H1 (cell line): ENCODE data around the gene GRID1. TPM values are rescaled to one million over a fixed set of nuclear protein-coding genes. Genes with fewer than 3 reads are reported as not detected.

Experiments used
- polyA plus RNA-seq, 7 experiments: library from polyadenylated mRNA; depleted of rRNA in 3 of 7; stranded (reverse) in 5 of 7; unstranded in 2 of 7; fragments of >200 nt in 5 of 7; fragments of 200-250 nt in 2 of 7; gene quantifications; 1 replicate in 5 of 7; 2 replicates in 1 of 7; 4 replicates in 1 of 7; pipeline versions ENCODE4 v1.2.1 to v1.2.3, GENCODE V29; 2011 to 2013; ENCODE audit warnings: missing spikeins in 2 of 7, mixed read lengths in 2 of 7
- total RNA-seq: library from RNA; stranded (reverse); fragmentation: NEBNext Ultra II Directional; extraction: Animal tissue kit (Norgen Biotek cat#: 25700); gene quantifications from 2 replicates; pipeline ENCODE4 v1.2.1, GENCODE V29; 2021
- TF ChIP-seq, protein P1 (sequence below): IDR thresholded peaks from 2 replicates; pipeline ENCODE4 v1.6.1; 2012; ENCODE audit warnings: inconsistent platforms

Gene GRID1
- total and polyA plus RNA-seq, 2 of the 8 experiments (the other 6 are each of a cell fraction or from before 2014, with no cell fraction given) = 0.22 to 0.30 TPM

DNA sequence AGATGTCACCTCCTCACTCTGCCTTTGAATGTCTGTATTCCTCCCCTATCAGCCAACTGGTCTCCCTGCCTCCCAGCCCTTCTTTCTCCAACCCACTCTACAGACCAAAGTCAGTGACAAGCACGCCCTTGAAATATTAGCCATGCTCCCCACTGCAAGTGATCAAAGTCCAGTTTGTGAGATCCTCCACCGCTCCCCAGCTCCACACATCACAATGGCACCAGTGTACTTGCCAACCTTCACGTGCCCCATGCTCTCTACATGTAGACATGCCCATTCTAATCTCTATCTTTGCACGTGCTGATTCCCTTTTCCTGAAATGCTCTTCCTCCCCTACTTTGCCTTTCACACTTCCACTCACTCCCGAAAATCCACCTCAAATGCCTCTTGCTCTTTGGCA lies 150.9 kb downstream of the GRID1 start (continued):
- TF ChIP-seq, protein P1, sequence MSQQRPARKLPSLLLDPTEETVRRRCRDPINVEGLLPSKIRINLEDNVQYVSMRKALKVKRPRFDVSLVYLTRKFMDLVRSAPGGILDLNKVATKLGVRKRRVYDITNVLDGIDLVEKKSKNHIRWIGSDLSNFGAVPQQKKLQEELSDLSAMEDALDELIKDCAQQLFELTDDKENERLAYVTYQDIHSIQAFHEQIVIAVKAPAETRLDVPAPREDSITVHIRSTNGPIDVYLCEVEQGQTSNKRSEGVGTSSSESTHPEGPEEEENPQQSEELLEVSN = no peak
